ENCODE data around the gene IRX6. TPM values are rescaled to one million over a fixed set of nuclear protein-coding genes. Genes with fewer than 3 reads are reported as not detected.

The IRX6 gene
- polyA plus RNA-seq, 1 donor (not counting 4 experiments of a cell fraction or from before 2014, with no cell fraction given) = not detected

DNA sequence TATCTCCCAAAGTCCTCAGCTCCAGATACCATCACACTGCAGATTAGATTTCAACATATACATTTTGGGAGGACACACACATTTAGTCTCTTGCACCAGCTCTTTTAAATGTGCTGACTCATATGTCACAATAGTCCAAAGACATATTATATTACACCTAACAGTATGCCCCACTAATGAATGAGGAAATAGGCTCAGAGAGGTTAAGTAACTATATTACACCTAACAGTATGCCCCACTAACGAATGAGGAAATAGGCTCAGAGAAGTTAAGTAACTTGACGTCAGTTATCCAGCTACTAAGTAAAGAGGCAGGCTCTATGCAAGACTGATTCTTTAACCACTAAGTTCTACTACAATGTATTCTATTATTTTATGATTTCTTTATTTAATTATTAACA is 9.7 kb downstream of the IRX6 start:
- Histone ChIP-seq H2AFZ (ENCODE audit: control insufficient read depth, low read length) (no peak overlapping the region), H3K4me1 (ENCODE audit: control insufficient read depth, extremely low read depth, insufficient read depth, low read length) (no peaks in the 10 kb centered on the region), H3K27me3 (ENCODE audit: control insufficient read depth, extremely low read depth, insufficient read depth, low read length) (peaks cover 6% of the 10 kb centered on the region), H3K79me2 (ENCODE audit: control insufficient read depth, insufficient read depth, low read length) (no peaks in the 10 kb centered on the region), H3K9me1 (ENCODE audit: control insufficient read depth, extremely low read depth, insufficient read depth, low read length) (no peaks in the 10 kb centered on the region), H3K9ac (ENCODE audit: control insufficient read depth, extremely low read depth, insufficient read depth, low read length) (no peak overlapping the region), H4K20me1 (ENCODE audit: control insufficient read depth, extremely low read depth, insufficient read depth, low read length) (no peaks in the 10 kb centered on the region), H3K9me3 (ENCODE audit: control insufficient read depth, low read depth, low read length) (no peaks in the 10 kb centered on the region), H3K4me3 (ENCODE audit: control insufficient read depth in 2 of 3, extremely low read depth in 1 of 3, insufficient read depth in 2 of 3, low read depth in 1 of 3, low read length in 3 of 3) (no peak overlapping the region), H3K36me3 (ENCODE audit: control insufficient read depth in 2 of 2, extremely low read depth in 1 of 2, insufficient read depth in 2 of 2, low read length in 2 of 2) (no peaks in the 10 kb centered on the region), H3K4me2 (ENCODE audit: control insufficient read depth, extremely low read depth, insufficient read depth, low read depth, low read length) (no peak overlapping the region), H3K27ac (ENCODE audit: control insufficient read depth, insufficient read depth, low read length) (no peak overlapping the region)
- DNase-seq (ENCODE audit: low read depth, low spot score) = no peak
- TF ChIP-seq CTCF (optimal IDR thresholded peaks at IDR 0.05 in 1 of 3, IDR thresholded peaks at IDR 0.05 in 1 of 3, conservative IDR thresholded peaks at IDR 0.05 in 1 of 3; ENCODE audit: extremely low read depth in 1 of 3, insufficient read depth in 2 of 3, low read length in 3 of 3) = no peak
- TF ChIP-seq EZH2 (IDR thresholded peaks at IDR 0.05; ENCODE audit: low read length) = no peak
- FAIRE-seq = no peak
- dilution Hi-C loops (cut with MboI; ENCODE audit: extremely low pct_ligation_motif_present, low sequenced_read_pairs) = no loop called here

DNA sequence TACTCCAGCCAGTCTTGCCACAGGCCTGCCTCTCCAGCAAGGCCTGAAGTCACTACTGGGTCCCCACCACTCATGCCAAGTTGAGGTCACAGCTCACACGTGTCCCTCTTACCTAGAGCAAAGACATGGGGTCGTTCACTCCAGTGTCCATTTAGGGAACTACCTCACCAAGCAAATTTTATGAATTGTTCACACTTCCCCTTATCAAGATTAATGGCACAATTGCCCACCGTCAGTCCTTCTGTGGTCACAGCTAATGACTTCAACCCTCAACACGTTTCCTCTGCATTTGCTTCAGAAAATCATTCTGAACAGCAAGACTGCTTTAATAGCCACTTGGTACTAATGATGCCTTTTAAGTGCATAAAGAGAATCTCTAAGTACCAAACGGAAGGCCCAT is 14.6 kb downstream of the IRX6 start:
- no peak for TF ChIP-seq EZH2 (IDR thresholded peaks at IDR 0.05; ENCODE audit: low read length)
- no peak for TF ChIP-seq CTCF (optimal IDR thresholded peaks at IDR 0.05 in 1 of 3, IDR thresholded peaks at IDR 0.05 in 1 of 3, conservative IDR thresholded peaks at IDR 0.05 in 1 of 3; ENCODE audit: extremely low read depth in 1 of 3, insufficient read depth in 2 of 3, low read length in 3 of 3)
- Histone ChIP-seq H3K27me3 (ENCODE audit: control insufficient read depth, extremely low read depth, insufficient read depth, low read length) (no peaks in the 10 kb centered on the region), H4K20me1 (ENCODE audit: control insufficient read depth, extremely low read depth, insufficient read depth, low read length) (no peaks in the 10 kb centered on the region), H3K79me2 (ENCODE audit: control insufficient read depth, insufficient read depth, low read length) (no peaks in the 10 kb centered on the region), H3K9me1 (ENCODE audit: control insufficient read depth, extremely low read depth, insufficient read depth, low read length) (no peaks in the 10 kb centered on the region), H3K4me1 (ENCODE audit: control insufficient read depth, extremely low read depth, insufficient read depth, low read length) (no peaks in the 10 kb centered on the region), H2AFZ (ENCODE audit: control insufficient read depth, low read length) (no peak overlapping the region), H3K4me2 (ENCODE audit: control insufficient read depth, extremely low read depth, insufficient read depth, low read depth, low read length) (no peak overlapping the region), H3K27ac (ENCODE audit: control insufficient read depth, insufficient read depth, low read length) (no peak overlapping the region), H3K9ac (ENCODE audit: control insufficient read depth, extremely low read depth, insufficient read depth, low read length) (no peak overlapping the region), H3K36me3 (ENCODE audit: control insufficient read depth in 2 of 2, extremely low read depth in 1 of 2, insufficient read depth in 2 of 2, low read length in 2 of 2) (no peaks in the 10 kb centered on the region), H3K4me3 (ENCODE audit: control insufficient read depth in 2 of 3, extremely low read depth in 1 of 3, insufficient read depth in 2 of 3, low read depth in 1 of 3, low read length in 3 of 3) (no peak overlapping the region), H3K9me3 (ENCODE audit: control insufficient read depth, low read depth, low read length) (no peaks in the 10 kb centered on the region)
- dilution Hi-C loops (cut with MboI; ENCODE audit: extremely low pct_ligation_motif_present, low sequenced_read_pairs) = no loop called here
- FAIRE-seq = no peak
- DNase-seq (ENCODE audit: low read depth, low spot score) = no peak

Measured in keratinocyte (primary cell).